HG02981 (cell line): ENCODE data around the gene PIK3R1.
"Not testable (repeated sequence)": the region's sequence is repeated elsewhere in the genome, so short reads cannot be mapped to it uniquely, and the experiment has no call there.

Experiments used
- ATAC-seq: cut with Tn5 transposase; IDR thresholded peaks from one replicate; pipeline ENCODE4 v1.9.1; 2021; ENCODE audit warnings: mild to moderate bottlenecking, moderate library complexity; ENCODE audit not compliant: unreplicated experiment

The PIK3R1 gene

GRCh38 chr5:68192679-68193060 is 22.9 kb upstream of the PIK3R1 start:
- ATAC-seq, result no peak

- ATAC-seq, result no peak
Observed at GRCh38 chr5:68193481-68194036, 22.0 kb upstream of the PIK3R1 start.

GRCh38 chr5:68194386-68194785 is 21.2 kb upstream of the PIK3R1 start:
- no peak for ATAC-seq

GRCh38 chr5:68195137-68195536 is 20.4 kb upstream of the PIK3R1 start:
- ATAC-seq, result no peak

- ATAC-seq, result peak; percentile 97
Observed at GRCh38 chr5:68196876-68197275, 18.7 kb upstream of the PIK3R1 start.

- ATAC-seq, result no peak
Observed at GRCh38 chr5:68200288-68200687, 15.3 kb upstream of the PIK3R1 start.

GRCh38 chr5:68210654-68211053 is 4.9 kb upstream of the PIK3R1 start:
- not testable (repeated sequence) for ATAC-seq

GRCh38 chr5:68214482-68215207 is 911 bp upstream of the PIK3R1 start:
- ATAC-seq, result no peak

- ATAC-seq, result peak; percentile 44
Observed at GRCh38 chr5:68215898-68216244, 315 bp downstream of the PIK3R1 start.

- peak; percentile 15 for ATAC-seq
Observed at GRCh38 chr5:68216245-68217046, 890 bp downstream of the PIK3R1 start.

- ATAC-seq, result no peak
Observed at GRCh38 chr5:68217047-68217355, 1.4 kb downstream of the PIK3R1 start.

GRCh38 chr5:68217528-68217927 is 2.0 kb downstream of the PIK3R1 start:
- ATAC-seq, result no peak

- no peak for ATAC-seq
Observed at GRCh38 chr5:68219161-68219816, 3.7 kb downstream of the PIK3R1 start.

GRCh38 chr5:68220260-68220659 is 4.7 kb downstream of the PIK3R1 start:
- ATAC-seq, result no peak

- no peak for ATAC-seq
Observed at GRCh38 chr5:68220914-68221313, 5.4 kb downstream of the PIK3R1 start.

GRCh38 chr5:68221488-68221887 is 5.9 kb downstream of the PIK3R1 start:
- ATAC-seq, result no peak

- no peak for ATAC-seq
Observed at GRCh38 chr5:68222310-68222709, 6.8 kb downstream of the PIK3R1 start.

GRCh38 chr5:68222824-68223354 is 7.3 kb downstream of the PIK3R1 start:
- no peak for ATAC-seq

- no peak for ATAC-seq
Observed at GRCh38 chr5:68223904-68224303, 8.3 kb downstream of the PIK3R1 start.

GRCh38 chr5:68224509-68225187 is 9.1 kb downstream of the PIK3R1 start:
- no peak for ATAC-seq
